Esophagus squamous epithelium (tissue), 5 donors: ENCODE results near the gene TNNT3. TPM values are rescaled to one million over a fixed set of nuclear protein-coding genes. Genes with fewer than 3 reads are reported as not detected.

Experiments used
- DNase-seq: peaks from one replicate; lab custom pipeline; 2025; lab: John Stamatoyannopoulos, UW
- H3K27ac ChIP-seq, 4 donors: fragments of 200-600 bp; sonication (generic); one replicate each; pipeline ENCODE4 v1.5.1; 2016 to 2019; ENCODE audit warnings: mild to moderate bottlenecking in 1 of 4
- H3K27me3 ChIP-seq, 4 donors: fragments of 200-600 bp; sonication (generic); 1 replicate in 3 of 4; 2 replicates in 1 of 4; pipeline versions ENCODE4 v1.5.1 to v1.6.0; 2017 to 2021; ENCODE audit warnings: antibody characterized with exemption in 1 of 4
- H3K36me3 ChIP-seq, 3 donors: fragments of 200-600 bp; sonication (generic); one replicate each; pipeline ENCODE4 v1.5.1; 2016 to 2019
- H3K4me1 ChIP-seq, 3 donors: fragments of 200-600 bp; sonication (generic); one replicate each; pipeline ENCODE4 v1.5.1; 2017 to 2019
- H3K4me3 ChIP-seq, 4 donors: fragments of 200-600 bp; sonication (generic); 1 replicate in 3 of 4; 2 replicates in 1 of 4; pipeline ENCODE4 v1.5.1; 2016 to 2019; ENCODE audit warnings: mild to moderate bottlenecking in 2 of 4, moderate library complexity in 1 of 4
- H3K9me3 ChIP-seq, 3 donors: fragments of 200-600 bp; sonication (generic); one replicate each; pipeline ENCODE4 v1.5.1; 2016 to 2019
- CTCF ChIP-seq, 6 experiments: fragments of 450-650 bp in 4 of 6; fragments of 200-600 bp in 2 of 6; sonication (generic) in 2 of 6; IDR thresholded peaks; one replicate each; pipeline ENCODE4 v1.5.1; 2016 to 2019; ENCODE audit warnings: antibody characterized with exemption in 6 of 6, mild to moderate bottlenecking in 4 of 6, moderate library complexity in 4 of 6
- POLR2A ChIP-seq, 4 donors: fragments of 450-650 bp; IDR thresholded peaks; one replicate each; pipeline ENCODE4 v1.6.1; 2017; ENCODE audit warnings: antibody characterized with exemption in 4 of 4, mild to moderate bottlenecking in 4 of 4, moderate library complexity in 3 of 4
- whole genome bisulfite sequencing, 2 donors: methylation state at CpG; one replicate each; pipeline ENCODE4 v1.1.5; 2018; 5-methylcytosine and 5-hydroxymethylcytosine counted together
- intact Hi-C: fragments of 100-400 bp; cut with DNase I; formaldehyde crosslinking; loops from one replicate; pipeline ENCODE4 v1.15.0; 2022
- total RNA-seq, 4 donors: library from RNA; depleted of rRNA; stranded (reverse); fragments of >200 nt; gene quantifications; one replicate each; pipeline ENCODE4 v1.1.0, GENCODE V29; 2016
- donor health status: DM: yes; HTN: yes; CAD: no.

Gene TNNT3
- total RNA-seq, 4 donors from 2014 or later = 0.76 to 3.1 (median 1.6) TPM; not detected in 1

- Histone ChIP-seq H3K9me3 (no peaks in the 10 kb centered on the region), H3K4me1 (no peaks in the 10 kb centered on the region), H3K36me3 (no peaks in the 10 kb centered on the region), H3K4me3 (no peak overlapping the region), H3K27me3 (no peaks in the 10 kb centered on the region), H3K27ac (no peak overlapping the region)
- intact Hi-C loops = no loop called here
- no CpG with 5 or more reads among the region's 11 CpGs for WGBS, 2 donors
- no peak for TF ChIP-seq CTCF (IDR thresholded peaks at IDR 0.05)
- no peak for TF ChIP-seq POLR2A (IDR thresholded peaks at IDR 0.05)
- DNase-seq = no peak
These were observed 68.7 kb downstream of the TNNT3 start for GRCh38 chr11:1988174-1988573.

Other genes starting within 250 kb of the TNNT3 start
- gene KRTAP5-6, start 222.5 kb upstream of the TNNT3 start, total RNA-seq = not detected
- gene IFITM10, start 169.1 kb upstream of the TNNT3 start, total RNA-seq = 1 to 10 TPM in 3 of 4 donors, under 1 TPM in 1; 0.88 to 6.3 (median 2.4) TPM
- 100 to 1,000 TPM; 369 to 649 (median 567) TPM for gene CTSD, start 155.8 kb upstream of the TNNT3 start, total RNA-seq
- gene SYT8, start 84.7 kb upstream of the TNNT3 start, total RNA-seq = 100 to 1,000 TPM in 1 of 4 donors, 10 to 100 TPM in 3; 28.7 to 110 (median 69.3) TPM
- 10 to 100 TPM in 3 of 4 donors, not detected in 1; 14.7 to 23.8 (median 15.0) TPM for gene TNNI2, start 80.7 kb upstream of the TNNT3 start, total RNA-seq
- gene LSP1, start 66.6 kb upstream of the TNNT3 start, total RNA-seq = 10 to 100 TPM; 23.3 to 75.9 (median 46.4) TPM
- not detected for gene PRR33, start 27.8 kb upstream of the TNNT3 start, total RNA-seq
- gene MRPL23, start 27.6 kb downstream of the TNNT3 start, total RNA-seq = 100 to 1,000 TPM; 128 to 231 (median 155) TPM
- gene H19, start 78.1 kb downstream of the TNNT3 start, total RNA-seq = 100 to 1,000 TPM in 1 of 4 donors, 10 to 100 TPM in 2, 1 to 10 TPM in 1; 4.7 to 121 (median 47.8) TPM
- gene IGF2, start 219.7 kb downstream of the TNNT3 start, total RNA-seq = 10 to 100 TPM in 1 of 4 donors, 1 to 10 TPM in 2, under 1 TPM in 1; 0.76 to 35.3 (median 2.8) TPM
- gene INS, start 241.5 kb downstream of the TNNT3 start, total RNA-seq = not detected